ENCODE measurements around the gene B3GNT9.

B3GNT9 gene

DNA sequence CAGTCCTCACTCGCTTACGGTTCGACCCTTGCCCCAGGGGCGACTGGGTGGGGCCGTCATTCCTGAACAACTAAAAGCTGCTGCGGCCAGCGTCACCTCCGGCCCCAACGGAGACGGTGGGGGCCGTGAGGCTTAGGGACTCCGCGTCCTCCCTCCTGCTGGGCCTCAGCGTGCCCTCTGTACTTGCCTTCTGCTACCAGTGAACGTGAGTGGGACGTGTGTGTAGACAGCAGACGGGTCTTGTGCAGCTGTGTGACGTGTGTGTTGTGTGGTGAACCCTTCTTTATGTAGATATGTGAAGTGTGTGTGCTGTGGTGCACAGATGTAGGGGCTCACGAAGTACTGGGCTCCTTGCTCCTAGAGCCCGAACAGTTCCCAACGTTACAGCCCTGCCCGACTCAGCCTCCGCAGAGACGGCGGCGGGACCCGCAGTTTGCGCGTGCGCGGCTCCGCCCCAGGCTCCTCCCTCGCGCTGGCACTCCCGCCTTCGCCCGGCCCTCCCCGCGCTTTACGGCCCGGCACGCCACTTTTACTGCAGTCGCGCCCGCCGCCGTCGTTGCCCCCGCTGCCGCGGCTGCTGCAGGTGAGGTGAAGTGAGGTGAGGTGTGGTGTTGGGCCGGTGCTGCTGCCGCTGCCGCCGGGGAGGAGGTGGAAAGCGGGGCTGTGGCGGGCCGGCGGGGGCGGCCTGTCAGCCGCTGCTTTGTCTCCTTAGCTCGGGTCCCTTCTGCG lies 41.2 kb downstream of the B3GNT9 start, which contains the start of gene PHAF1:
Gene PHAF1, plus strand, starts transcription at position 535 of the 729 bp plus-strand sequence. CDS start 235 bp downstream, outside the sequence.
- peak; percentile 46 to 90 for DNase-seq

DNA sequence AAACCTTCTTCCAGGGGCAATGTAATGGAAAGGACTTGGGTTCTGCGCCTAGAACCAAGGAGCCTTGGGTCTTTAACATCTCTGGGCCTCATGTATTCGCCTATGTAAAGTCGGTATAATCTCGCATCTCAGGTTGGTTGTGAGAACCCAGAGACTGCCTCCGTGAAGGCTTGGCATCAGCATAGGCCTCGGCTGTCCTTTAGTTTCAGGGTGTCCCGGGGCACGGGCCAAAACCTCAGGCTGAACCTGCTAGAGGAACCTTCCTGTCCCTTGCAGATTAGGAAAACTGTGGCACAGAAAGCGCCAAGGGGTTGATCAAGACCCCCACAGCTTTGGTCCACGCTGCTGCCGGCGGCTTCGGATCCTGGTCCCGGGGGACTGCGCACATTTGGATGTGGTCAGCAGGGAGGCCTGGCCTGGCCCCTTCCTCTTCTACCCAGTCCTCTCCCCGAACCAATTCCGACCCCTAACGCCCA lies 41.8 kb downstream of the B3GNT9 start:
- no peak for DNase-seq

DNA sequence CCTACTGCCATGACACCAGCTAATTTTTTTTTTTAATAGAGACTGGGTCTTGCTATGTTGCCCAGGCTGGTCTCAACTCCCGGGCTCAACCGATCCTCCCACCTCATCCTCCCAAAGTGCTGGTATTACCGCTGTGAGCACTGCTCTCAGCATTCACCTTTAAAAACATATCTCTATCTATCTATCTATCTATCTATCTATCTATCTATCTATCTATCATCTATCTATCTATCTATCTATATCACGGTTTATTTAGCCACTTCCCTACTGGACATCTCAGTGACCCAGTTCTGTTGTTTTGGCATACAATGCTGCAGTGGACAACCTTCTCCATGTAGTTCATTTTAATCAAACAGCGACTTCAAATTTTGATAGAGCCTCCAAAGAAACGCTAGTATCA lies 42.3 kb downstream of the B3GNT9 start:
- DNase-seq: no peak

DNA sequence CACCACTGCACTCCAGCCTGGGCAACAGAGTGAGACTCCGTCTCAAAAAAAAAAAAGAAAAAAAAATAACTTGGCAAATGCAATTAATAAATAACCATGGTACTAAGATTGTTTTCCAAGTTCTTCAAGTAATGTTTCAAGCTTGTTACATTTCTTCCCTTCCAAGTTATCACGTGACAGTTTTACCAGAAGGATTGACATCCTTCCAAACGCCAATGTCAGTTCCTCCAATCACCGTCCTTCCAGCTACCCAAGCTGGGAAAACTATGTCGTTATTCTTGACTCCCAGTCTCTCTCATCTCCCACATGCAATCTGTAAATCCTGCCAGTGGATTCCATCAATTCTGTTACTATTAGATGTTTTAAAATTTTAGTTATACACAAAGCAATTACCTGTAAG lies 44.9 kb downstream of the B3GNT9 start:
- no peak for DNase-seq

DNA sequence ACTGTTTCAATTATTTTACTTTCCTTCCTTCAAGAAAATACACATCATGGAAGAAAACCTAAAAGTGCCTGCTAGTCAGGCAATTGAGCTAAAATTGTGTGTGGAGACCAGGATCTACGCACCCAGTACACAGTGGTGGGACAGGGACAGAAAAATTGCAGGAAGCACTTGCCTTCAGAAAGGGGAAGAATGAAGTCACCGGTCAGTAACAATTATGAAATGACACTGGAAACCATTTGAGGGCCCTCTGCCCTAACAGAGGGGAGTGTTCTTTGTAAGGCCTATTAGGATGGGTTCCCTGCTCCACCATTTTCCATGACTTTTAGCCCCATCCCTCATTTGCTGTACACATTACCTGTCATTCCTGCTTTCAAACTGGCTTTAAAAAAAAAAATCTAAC lies 45.6 kb downstream of the B3GNT9 start:
- DNase-seq: no peak

DNA sequence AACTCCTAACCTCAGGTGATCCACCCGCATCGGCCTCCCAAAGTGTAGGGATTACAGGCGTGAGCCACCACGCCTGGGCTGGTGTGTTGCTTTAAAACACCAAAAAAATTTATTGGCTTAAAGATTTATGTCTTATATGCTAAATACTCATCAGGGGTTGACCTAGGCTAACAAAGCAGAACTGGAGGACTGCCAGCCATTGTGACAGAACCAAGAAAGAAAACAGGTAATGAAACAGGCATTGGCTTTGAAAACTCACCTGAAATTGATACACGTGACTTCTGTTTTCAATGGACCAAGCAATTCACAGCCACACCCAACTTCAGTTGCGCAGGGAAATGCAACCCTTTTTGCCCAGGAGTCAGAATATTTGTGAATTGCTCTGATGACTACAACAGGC lies 46.0 kb downstream of the B3GNT9 start:
- DNase-seq: no peak

DNA sequence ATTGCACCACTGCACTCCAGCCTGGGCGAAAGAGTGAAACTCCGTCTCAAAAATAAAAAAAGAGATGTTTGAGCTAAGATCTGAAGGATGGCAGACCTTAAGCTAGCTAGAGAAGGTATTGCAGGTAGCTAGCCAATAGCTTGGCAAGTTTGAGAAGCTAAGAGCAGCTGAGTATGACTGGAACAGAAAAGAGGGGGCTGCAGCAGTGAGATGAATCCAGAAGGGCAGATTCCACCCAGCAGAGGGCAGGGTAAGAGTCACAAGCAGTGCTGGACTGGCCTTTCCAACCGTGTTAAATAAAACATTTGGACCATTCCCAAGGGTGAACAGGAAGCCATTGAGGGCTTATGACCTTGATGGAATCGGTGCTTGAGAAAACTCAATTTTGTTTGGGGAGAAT lies 46.7 kb downstream of the B3GNT9 start:
- no peak for DNase-seq

DNA sequence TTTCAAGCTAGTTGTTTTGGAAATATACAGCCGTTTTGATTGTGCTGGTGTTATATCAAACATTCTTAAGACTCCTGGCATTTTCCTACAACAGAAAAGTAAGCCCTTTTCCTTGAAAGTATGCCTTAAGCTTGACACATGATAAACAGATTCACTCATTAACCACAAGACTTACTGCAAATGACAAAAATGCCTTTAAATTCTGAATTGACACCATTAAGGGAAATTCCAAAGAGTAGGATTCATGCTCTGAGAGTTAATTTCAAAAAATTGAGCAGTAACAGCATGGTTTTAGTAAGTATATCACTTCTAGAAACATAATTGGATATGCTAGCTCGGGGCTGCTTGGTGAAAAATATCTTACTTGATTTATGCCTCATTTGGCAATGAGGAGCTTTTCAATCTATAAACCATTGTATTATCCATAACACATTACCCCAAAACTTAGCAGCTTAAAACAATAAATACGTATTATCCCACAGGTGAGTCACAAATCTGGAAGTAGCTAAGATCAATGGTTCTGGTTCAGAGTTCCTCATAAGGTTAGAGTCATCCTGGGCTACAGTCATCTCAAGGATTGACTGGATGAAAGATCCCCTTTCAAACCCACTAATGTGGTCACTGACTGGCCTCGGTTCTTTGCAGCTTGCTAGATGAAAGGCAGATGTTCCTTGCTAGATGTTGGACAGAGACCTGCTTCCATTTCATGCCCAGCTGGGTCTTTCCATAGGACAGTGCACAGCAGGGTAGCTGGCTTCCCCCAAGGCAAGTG lies 49.3 kb downstream of the B3GNT9 start:
- no peak for DNase-seq

DNA sequence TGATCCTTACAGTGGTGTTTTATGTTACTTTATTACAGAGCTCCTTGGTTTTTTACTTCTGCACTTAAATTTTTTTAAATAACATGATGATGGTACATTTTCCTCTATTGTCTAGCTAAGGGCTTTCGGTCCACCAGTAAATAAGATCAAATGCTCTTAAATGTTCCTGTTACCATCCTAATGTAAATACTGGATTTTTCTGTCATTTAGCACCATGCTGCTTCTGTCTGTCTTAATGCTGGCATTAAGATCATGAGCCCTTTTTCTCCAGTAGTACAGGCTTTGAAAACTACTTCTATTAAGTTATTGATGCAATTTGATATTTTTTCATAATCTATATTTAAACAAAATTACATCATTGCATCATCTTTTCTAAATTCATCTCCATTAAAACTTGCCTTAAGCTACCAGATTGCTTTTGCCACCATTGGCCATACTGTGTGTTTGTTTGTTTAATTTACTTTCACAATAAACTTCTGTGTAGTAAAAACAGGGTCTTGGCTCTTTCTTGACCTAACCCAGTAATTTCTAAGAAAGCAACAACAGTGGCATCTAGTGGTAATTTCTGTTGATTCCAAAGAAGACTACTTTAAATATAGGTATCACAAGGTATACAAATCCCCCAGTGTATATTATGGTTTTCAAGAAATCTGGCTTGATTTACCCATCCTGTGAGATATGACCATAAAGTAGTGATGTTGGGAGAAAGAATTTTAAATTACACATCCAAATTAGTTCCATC lies 50.1 kb downstream of the B3GNT9 start:
- DNase-seq: no peak

DNA sequence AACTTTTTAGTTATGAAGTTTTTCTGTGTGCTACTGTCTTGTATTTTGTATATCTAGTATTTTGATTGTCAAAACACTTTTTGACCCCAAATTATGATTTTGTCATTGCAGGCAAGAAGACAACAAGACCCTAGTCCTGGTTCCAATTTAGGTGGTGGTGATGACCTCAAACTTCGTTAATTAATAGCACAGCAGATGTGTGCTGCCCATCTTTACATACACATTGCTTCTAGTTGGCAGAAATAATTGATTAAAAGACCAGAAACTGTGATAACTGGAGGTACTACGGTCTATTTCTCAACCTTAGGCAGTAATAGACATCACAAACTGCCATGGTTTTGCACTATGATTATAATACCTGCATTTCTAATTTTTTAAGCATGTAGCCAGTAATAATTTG lies 52.2 kb downstream of the B3GNT9 start:
- no peak for DNase-seq

Measured in NCI-H526 (cell line).